NB4 (cell line): ENCODE measurements around the gene INO80E.

Experiments
- DNase-seq: peaks from one replicate; pipeline ENCODE4 v3.0.0; 2010; ENCODE audit warnings: low read depth
- H3K4me3 ChIP-seq: one replicate; pipeline ENCODE4 v1.5.1; 2011; ENCODE audit warnings: mild to moderate bottlenecking, low read depth, low read length, moderate library complexity
- MYC ChIP-seq: IDR thresholded peaks from 2 replicates; pipeline ENCODE4 v1.6.1; 2011; ENCODE audit warnings: low read depth, low read length
- POLR2A ChIP-seq: IDR thresholded peaks from 2 replicates; pipeline ENCODE4 v1.6.1; 2011; ENCODE audit warnings: mild to moderate bottlenecking; ENCODE audit not compliant: insufficient read length; ENCODE audit errors: extremely low read depth
- TF ChIP-seq, protein P1 (sequence below): IDR thresholded peaks from one replicate; pipeline ENCODE4 v1.5.1; 2012; ENCODE audit warnings: low read depth, low read length
- TF ChIP-seq, protein P2 (sequence below): IDR thresholded peaks from 2 replicates; pipeline ENCODE4 v1.6.1; 2011; ENCODE audit warnings: low read depth, low read length

The INO80E gene, protein sequence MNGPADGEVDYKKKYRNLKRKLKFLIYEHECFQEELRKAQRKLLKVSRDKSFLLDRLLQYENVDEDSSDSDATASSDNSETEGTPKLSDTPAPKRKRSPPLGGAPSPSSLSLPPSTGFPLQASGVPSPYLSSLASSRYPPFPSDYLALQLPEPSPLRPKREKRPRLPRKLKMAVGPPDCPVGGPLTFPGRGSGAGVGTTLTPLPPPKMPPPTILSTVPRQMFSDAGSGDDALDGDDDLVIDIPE

DNA sequence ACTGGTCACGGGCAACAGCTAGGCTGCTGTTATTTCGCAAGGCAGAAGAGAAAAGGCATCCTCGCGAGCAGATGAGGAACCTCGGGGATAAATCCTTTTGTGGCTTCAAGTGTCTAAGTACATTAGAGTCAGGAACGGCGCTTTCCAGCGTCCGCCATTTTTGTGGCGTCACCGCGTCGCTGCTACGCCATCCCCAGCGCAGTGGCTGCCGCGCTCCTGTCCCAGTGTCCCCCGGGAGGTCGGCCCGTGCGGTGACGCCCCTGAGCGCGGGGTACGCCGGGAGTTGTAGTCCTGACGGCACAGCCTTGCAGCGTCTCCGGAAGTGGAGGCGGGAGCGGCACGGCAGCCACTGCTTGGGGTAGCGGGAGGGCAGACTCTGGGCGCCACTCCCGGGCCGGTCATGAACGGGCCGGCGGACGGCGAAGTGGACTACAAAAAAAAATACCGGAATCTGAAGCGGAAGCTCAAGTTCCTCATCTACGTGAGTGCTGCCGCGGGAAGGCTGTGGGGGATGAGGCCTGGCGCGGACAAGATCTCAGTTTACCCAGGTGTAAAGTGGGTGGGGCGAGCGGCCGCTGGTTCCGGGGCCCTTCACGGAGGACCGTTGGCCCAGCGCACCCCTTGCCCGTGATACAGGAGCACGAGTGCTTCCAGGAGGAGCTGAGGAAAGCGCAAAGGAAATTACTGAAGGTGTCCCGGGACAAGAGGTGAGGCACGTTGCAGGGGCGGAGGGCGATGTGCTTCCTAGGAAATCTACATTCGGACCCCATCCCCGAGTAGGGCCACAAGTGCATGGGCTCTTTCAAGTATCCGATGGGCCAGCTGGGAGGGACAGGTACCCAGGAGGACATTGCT lies at the start of gene INO80E:
INO80E (plus strand) TSS at position 331 of the 855 bp plus-strand sequence; CDS start at position 401, 70 bp downstream.
- TF ChIP-seq, protein P1, sequence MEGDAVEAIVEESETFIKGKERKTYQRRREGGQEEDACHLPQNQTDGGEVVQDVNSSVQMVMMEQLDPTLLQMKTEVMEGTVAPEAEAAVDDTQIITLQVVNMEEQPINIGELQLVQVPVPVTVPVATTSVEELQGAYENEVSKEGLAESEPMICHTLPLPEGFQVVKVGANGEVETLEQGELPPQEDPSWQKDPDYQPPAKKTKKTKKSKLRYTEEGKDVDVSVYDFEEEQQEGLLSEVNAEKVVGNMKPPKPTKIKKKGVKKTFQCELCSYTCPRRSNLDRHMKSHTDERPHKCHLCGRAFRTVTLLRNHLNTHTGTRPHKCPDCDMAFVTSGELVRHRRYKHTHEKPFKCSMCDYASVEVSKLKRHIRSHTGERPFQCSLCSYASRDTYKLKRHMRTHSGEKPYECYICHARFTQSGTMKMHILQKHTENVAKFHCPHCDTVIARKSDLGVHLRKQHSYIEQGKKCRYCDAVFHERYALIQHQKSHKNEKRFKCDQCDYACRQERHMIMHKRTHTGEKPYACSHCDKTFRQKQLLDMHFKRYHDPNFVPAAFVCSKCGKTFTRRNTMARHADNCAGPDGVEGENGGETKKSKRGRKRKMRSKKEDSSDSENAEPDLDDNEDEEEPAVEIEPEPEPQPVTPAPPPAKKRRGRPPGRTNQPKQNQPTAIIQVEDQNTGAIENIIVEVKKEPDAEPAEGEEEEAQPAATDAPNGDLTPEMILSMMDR = no peak
- TF ChIP-seq, protein P2, sequence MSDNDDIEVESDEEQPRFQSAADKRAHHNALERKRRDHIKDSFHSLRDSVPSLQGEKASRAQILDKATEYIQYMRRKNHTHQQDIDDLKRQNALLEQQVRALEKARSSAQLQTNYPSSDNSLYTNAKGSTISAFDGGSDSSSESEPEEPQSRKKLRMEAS = peak; percentile 8; the same call in 1 of the 2 replicates
- TF ChIP-seq POLR2A = peak; percentile 60
- peak; percentile 47 for TF ChIP-seq MYC
- peak; percentile 97 for DNase-seq

DNA sequence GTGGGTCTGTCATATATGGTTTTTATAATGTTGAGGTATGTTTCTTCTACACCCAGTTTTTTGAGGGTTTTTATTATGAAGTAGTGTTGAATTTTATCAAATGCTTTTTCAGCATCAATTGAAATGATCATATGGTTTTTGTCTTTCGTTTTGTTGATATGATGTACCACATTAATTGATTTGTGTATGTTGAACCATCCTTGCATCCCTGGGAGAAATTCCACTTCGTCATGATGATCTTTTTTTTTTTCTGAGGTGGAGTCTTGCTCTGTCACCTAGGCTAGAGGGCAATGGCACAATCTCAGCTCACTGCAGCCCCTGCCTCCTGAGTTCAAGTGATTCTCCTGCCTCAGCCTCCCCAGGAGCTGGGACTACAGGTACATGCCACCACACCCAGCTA lies 48.1 kb upstream of the INO80E start:
- DNase-seq = no peak
- TF ChIP-seq MYC = no peak
- no peak for TF ChIP-seq POLR2A
- TF ChIP-seq, protein P1 = no peak
- TF ChIP-seq, protein P2 = no peak
- no peak overlapping the region for H3K4me3 ChIP-seq

More for the DNA sequence above, at the start of gene INO80E:
- peak within 1 kb of the TSS; percentile 79 for H3K4me3 ChIP-seq

DNA sequence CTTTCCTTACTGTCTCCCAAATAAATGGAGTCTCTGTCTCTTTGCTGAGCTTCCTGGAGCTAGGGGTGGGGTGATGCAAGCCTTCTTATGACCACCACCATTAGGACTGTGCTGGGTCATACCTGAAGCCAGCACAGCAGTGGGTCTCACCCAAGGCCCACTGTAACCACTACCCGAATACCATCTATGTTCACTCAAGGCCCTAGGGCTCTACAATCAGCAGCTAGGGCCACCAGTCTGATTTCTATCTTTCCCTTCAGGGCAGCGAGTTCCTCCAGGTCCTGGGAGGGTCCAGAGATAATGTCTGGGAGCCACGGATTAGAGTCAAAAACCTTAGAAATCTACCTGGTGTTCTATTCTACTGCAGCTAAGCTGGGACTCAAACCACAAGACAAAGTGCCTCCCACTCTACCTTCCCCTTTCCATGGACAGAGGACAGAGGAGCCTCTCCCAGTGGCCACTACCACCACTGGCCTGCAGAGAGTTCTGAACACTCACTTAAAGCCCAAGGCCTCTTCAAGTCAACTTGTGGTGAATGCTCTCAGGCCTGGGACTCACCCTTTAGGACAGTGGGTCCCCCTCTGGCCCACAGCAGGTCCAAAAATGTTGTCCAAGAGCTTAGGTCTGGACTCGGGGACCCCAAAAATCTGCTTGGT lies 45.1 kb upstream of the INO80E start:
- no peak for DNase-seq
- H3K4me3 ChIP-seq = no peak overlapping the region
- TF ChIP-seq, protein P1 = no peak
- TF ChIP-seq MYC (no peak), POLR2A (no peak)
- TF ChIP-seq, protein P2 = no peak

DNA sequence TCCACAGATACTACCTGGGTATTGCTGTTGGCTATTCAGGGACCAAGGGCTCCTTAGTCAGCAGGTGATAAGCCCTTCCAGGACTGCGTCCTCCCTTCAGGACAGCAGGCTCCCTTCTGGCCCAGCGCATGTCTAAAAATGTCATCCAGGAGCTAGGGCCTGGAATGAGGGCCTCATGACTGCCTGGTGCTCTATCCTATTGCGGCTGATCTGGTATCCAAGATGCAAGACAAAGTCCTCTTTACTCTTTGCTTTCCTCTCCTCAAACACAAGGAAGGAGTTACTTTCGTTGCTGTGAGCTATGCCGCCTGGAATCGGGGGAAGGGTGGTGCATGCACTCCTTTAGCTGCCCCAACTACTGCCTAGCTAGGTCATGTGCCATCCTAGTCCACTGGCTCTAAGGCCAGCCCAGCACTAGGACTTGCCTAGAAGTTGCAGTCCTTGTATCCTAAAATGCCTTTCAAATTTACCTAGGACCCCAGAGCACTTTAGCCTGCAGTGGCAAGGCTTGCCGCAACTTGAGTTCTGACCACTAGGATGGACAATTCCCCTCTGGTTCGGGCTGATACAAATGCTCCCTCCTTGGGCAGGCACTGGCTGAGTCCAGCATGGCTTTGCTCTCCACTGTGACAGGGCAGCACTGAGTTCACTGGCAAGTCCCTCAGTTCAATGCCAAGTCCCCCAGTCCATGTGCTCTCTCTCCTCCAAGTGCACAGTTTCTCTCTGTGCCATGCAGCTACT lies 44.2 kb upstream of the INO80E start:
- no peak for DNase-seq

More for the DNA sequence above, 44.2 kb upstream of the INO80E start:
- H3K4me3 ChIP-seq = no peak overlapping the region
- TF ChIP-seq POLR2A = no peak
- TF ChIP-seq, protein P2 = no peak
- no peak for TF ChIP-seq MYC
- TF ChIP-seq, protein P1 = no peak
